Common myeloid progenitor, CD34-positive (primary cell): Measurements from ENCODE around the gene RAD21L1.

Experiments
- CTCF ChIA-PET: fragments of 350-600 bp; sonication (Branson Sonifier 250); formaldehyde crosslinking; loops from one replicate; lab custom pipeline; 2021; ENCODE audit warnings: antibody characterized with exemption; lab: Charles Lee
- POLR2A ChIA-PET: fragments of 350-600 bp; sonication (Branson Sonifier 250); formaldehyde crosslinking; loops from one replicate; lab custom pipeline; 2021; ENCODE audit warnings: antibody characterized with exemption; lab: Charles Lee
- DNase-seq, 3 donors: peaks; one replicate each; pipeline versions ENCODE4 v3.0.0 to v3.0.0-alpha.2; 2013
- H3K27ac ChIP-seq, 2 experiments: 1 replicate in 1 of 2; 2 replicates in 1 of 2; pipeline ENCODE4 v1.7.0; 2013; ENCODE audit warnings: inconsistent platforms in 2 of 2, low read length in 2 of 2, mild to moderate bottlenecking in 2 of 2, low read depth in 1 of 2, moderate library complexity in 1 of 2; ENCODE audit not compliant: severe bottlenecking in 2 of 2, insufficient read depth in 1 of 2, poor library complexity in 1 of 2
- H3K27me3 ChIP-seq, 5 experiments: replicated peaks in 2 of 5; 1 replicate in 3 of 5; 2 replicates in 2 of 5; pipeline versions ENCODE4 v1.6.1 to v1.7.0; 2013; ENCODE audit warnings: low read length in 4 of 5, mild to moderate bottlenecking in 2 of 5, moderate library complexity in 2 of 5, inconsistent platforms in 1 of 5; ENCODE audit not compliant: insufficient read depth in 5 of 5, control insufficient read depth in 4 of 5
- H3K36me3 ChIP-seq, 4 experiments: 1 replicate in 2 of 4; 2 replicates in 2 of 4; pipeline versions ENCODE4 v1.6.1 to v1.7.0; 2013; ENCODE audit warnings: low read length in 3 of 4, control low read depth in 1 of 4, mild to moderate bottlenecking in 1 of 4; ENCODE audit not compliant: control insufficient read depth in 4 of 4, insufficient read depth in 4 of 4
- H3K4me1 ChIP-seq, 4 experiments: 1 replicate in 3 of 4; 2 replicates in 1 of 4; pipeline versions ENCODE4 v1.6.1 to v1.7.1; 2013; ENCODE audit warnings: low read length in 3 of 4, mild to moderate bottlenecking in 3 of 4, control low read depth in 1 of 4, inconsistent platforms in 1 of 4, moderate library complexity in 1 of 4; ENCODE audit not compliant: control insufficient read depth in 4 of 4, insufficient read depth in 4 of 4; ENCODE audit errors: control extremely low read depth in 1 of 4
- H3K4me3 ChIP-seq, 7 experiments: 1 replicate in 4 of 7; 2 replicates in 3 of 7; pipeline versions ENCODE4 v1.5.1 to v1.7.0; 2013; ENCODE audit warnings: mild to moderate bottlenecking in 7 of 7, low read length in 6 of 7, moderate library complexity in 6 of 7, inconsistent platforms in 2 of 7, low read depth in 2 of 7, control low read depth in 1 of 7; ENCODE audit not compliant: insufficient read depth in 4 of 7, control insufficient read depth in 1 of 7; ENCODE audit errors: extremely low read depth in 1 of 7
- H3K9me3 ChIP-seq, 5 experiments: 1 replicate in 4 of 5; 2 replicates in 1 of 5; pipeline versions ENCODE4 v1.6.1 to v1.7.1; 2013; ENCODE audit warnings: low read length in 4 of 5, mild to moderate bottlenecking in 2 of 5, inconsistent platforms in 1 of 5, low read depth in 1 of 5, moderate library complexity in 1 of 5; ENCODE audit not compliant: control insufficient read depth in 4 of 5, insufficient read depth in 2 of 5; ENCODE audit errors: control extremely low read depth in 1 of 5
- WGBS: methylation state at CpG from one replicate; pipeline ENCODE4 v1.1.5; 2013; ENCODE audit not compliant: insufficient coverage; 5-methylcytosine and 5-hydroxymethylcytosine counted together

Gene RAD21L1

DNA sequence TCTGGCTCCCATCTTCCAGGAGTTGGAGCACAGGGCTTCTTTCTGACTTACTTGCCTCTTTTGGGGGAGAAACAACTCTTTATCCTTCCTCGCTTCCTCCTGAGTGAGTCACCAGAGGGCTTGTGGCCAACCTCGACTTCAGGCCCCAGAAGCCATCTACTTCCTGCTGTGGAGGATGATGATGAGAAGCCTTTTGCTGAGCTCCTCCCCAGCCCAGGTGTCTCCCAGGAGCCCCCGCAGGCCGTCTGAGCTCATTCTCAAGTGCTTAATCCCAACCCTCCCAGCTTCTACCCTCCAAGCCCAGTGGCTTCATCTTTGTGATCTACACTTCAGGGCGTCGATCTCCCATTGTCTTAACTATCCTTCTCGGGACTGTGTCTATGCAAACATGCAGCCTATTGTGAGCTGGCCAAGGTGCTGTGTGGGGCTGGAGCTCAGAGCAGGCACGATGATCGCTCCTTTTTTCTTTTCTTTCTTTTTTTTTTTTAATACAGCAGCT, 75.2 kb downstream of the RAD21L1 start:
- H3K9me3 ChIP-seq = no peaks in the 10 kb centered on the region
- POLR2A ChIA-PET = no interaction called here
- H3K36me3 ChIP-seq = no peaks in the 10 kb centered on the region
- 65% methylated on average over 6 of the region's 9 CpGs for WGBS
- H3K27ac ChIP-seq = no peak overlapping the region
- peak overlapping the region in 1 of 7 experiments; percentile 20 for H3K4me3 ChIP-seq
- H3K4me1 ChIP-seq = peaks cover 0 to 14% (median 10%) of the 10 kb centered on the region in 4 experiments
- no peaks in the 10 kb centered on the region for H3K27me3 ChIP-seq
- CTCF ChIA-PET = interaction anchor here (0.6 to 1.7 kb wide), 4 partner anchors 11 to 65 kb away, joined by 3 to 8 read pairs (median 4); no protein-coding TSS in a partner anchor
- DNase-seq = peak; percentile 57 to 89 (median 84)

DNA sequence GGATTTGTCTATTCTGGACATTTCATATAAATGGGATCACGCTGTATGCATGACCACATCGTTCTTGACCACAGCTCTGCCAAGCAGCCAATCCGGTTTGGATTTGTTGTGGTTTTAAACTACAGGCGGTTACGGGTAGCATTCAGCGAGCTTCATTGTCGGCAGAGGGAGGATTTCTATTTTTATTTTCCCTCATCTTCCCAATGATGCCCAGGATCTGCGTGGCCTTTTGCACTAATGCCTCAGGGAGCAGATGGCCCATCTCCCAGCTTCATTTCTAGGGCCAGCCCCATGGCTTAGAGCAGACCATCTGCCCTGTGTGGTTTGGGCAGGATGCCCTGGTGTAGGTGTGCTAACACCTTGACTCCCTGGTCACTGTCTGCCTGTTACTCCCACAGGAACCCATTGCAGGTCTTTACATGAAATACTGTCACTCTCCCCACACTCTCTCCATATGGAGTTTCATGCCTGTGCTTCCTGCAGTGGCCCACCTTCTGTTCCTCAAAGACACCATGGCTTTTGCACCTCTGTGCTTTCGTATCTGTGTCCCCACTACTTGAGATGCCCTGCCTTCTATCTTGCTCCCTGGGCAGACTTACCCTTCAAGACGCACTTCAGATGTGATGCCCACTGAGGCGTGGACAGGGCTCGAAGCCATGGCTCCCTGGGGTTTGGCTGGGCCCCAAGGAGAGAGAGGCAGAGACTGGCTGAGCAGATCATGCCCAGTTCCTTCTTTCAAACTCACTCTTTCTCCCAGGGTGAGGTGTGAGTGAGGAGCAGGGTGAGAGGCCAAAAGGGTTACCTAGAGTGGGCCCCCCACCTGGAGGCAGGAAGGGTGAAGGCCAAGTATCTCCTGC, 77.1 kb downstream of the RAD21L1 start:
- Histone ChIP-seq H3K4me1 (peaks cover 0 to 14% (median 10%) of the 10 kb centered on the region in 4 experiments), H3K9me3 (no peaks in the 10 kb centered on the region), H3K27ac (no peak overlapping the region), H3K27me3 (no peaks in the 10 kb centered on the region), H3K36me3 (no peaks in the 10 kb centered on the region), H3K4me3 (no peak overlapping the region)
- 84% methylated on average over 8 of the region's 12 CpGs for WGBS
- DNase-seq = peak in 2 of 3 donors; percentile 61 to 79
- POLR2A ChIA-PET = no interaction called here
- CTCF ChIA-PET = interaction anchor here (1.0 kb wide), 1 partner anchor 136 kb away, joined by 4 read pairs; no protein-coding TSS in a partner anchor

DNA sequence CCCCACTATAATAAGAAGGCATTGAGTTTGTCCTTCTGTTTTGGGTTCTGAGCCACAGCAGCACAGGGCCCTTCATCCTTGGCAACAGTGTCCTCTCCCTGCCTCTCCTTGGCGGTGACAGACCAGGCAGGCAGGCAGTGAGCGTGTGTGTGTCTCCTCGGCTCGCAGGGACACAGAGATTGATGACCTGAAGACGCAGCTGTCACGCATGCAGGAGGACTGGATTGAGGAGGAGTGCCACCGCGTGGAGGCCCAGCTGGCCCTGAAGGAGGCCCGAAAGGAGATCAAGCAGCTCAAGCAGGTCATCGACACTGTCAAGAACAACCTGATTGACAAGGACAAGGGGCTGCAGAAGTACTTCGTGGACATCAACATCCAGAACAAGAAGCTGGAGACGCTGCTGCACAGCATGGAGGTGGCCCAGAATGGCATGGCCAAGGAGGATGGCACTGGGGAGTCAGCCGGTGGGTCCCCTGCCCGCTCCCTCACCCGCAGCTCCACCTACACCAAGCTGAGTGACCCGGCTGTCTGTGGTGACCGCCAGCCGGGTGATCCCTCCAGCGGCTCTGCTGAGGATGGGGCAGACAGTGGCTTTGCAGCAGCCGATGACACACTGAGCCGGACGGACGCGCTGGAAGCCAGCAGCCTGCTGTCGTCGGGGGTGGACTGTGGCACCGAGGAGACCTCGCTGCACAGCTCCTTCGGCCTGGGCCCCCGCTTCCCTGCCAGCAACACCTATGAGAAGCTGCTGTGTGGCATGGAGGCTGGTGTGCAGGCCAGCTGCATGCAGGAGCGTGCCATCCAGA, 79.1 kb downstream of the RAD21L1 start:
- CTCF ChIA-PET = interaction anchor here (0.7 to 1.9 kb wide), 4 partner anchors 8 to 28 kb away, joined by 3 to 6 read pairs (median 4); no protein-coding TSS in a partner anchor
- 95% methylated on average over 31 of the region's 31 CpGs for WGBS
- POLR2A ChIA-PET = no interaction called here
- no peaks in the 10 kb centered on the region for H3K36me3 ChIP-seq
- no peak overlapping the region for H3K27ac ChIP-seq
- H3K4me1 ChIP-seq = peaks cover 0 to 14% (median 10%) of the 10 kb centered on the region in 4 experiments
- H3K9me3 ChIP-seq = no peaks in the 10 kb centered on the region
- H3K27me3 ChIP-seq = no peaks in the 10 kb centered on the region
- H3K4me3 ChIP-seq = no peak overlapping the region
- no peak for DNase-seq
